Measurements from ENCODE around the gene TDRD6. TPM values are rescaled to one million over a fixed set of nuclear protein-coding genes. Genes with fewer than 3 reads are reported as not detected.

TDRD6 gene
- total and polyA plus RNA-seq, 10 of the 15 experiments (the other 5 are each of a cell fraction or from before 2014, with no cell fraction given) = not detected

GRCh38 chr6:46677314-46677654 is 10.4 kb upstream of the TDRD6 start (continued):
- TF ChIP-seq CTCF (IDR thresholded peaks at IDR 0.05 in 2 of 3, conservative IDR thresholded peaks at IDR 0.05 in 1 of 3; ENCODE audit: control insufficient read depth in 2 of 3, extremely low read depth in 1 of 3, insufficient read depth in 1 of 3, low read depth in 3 of 3, low read length in 3 of 3) = peak; percentile 28 to 55 (median 44)
- TF ChIP-seq RAD21 (IDR thresholded peaks at IDR 0.05; ENCODE audit: insufficient read depth, low read depth, low read length) = 0 out of 2 replicates have a peak, but pooled peaks have one; percentile 6
- no peak for TF ChIP-seq FOXK2 (IDR thresholded peaks at IDR 0.05)

GRCh38 chr6:46684771-46685170 is 2.9 kb upstream of the TDRD6 start:
- ATAC-seq = no peak
- Histone ChIP-seq H3K9ac (ENCODE audit: control insufficient read depth, insufficient read depth, low read length) (no peak overlapping the region), H3K4me2 (ENCODE audit: control insufficient read depth, insufficient read depth) (no peak overlapping the region), H3K27me3 (replicated peaks in 1 of 2; ENCODE audit: control insufficient read depth in 2 of 2, insufficient read depth in 2 of 2, low read length in 1 of 2) (no peaks in the 10 kb centered on the region), H3K27ac (ENCODE audit: control insufficient read depth, insufficient read depth) (no peak overlapping the region), H4K20me1 (ENCODE audit: control insufficient read depth, insufficient read depth) (no peaks in the 10 kb centered on the region), H3K79me2 (ENCODE audit: control insufficient read depth, insufficient read depth, low read length) (no peaks in the 10 kb centered on the region), H3K4me1 (ENCODE audit: control insufficient read depth, insufficient read depth, low read length) (no peaks in the 10 kb centered on the region), H3K36me3 (ENCODE audit: control insufficient read depth in 2 of 2, insufficient read depth in 2 of 2, low read length in 1 of 2) (no peaks in the 10 kb centered on the region), H2AFZ (ENCODE audit: control insufficient read depth, low read depth, low read length) (no peak overlapping the region), H3K9me3 (replicated peaks; ENCODE audit: control insufficient read depth, insufficient read depth, low read length) (no peaks in the 10 kb centered on the region), H3K4me3 (no peak overlapping the region)
- POLR2A ChIA-PET = no interaction called here
- RAD21 ChIA-PET (ENCODE audit: unreplicated experiment) = no interaction called here
- no peak for TF ChIP-seq ATF7 (IDR thresholded peaks at IDR 0.05; ENCODE audit: low read depth)
- no peak for TF ChIP-seq KAT2A (conservative IDR thresholded peaks at IDR 0.05; ENCODE audit: control insufficient read depth, low read depth, low read length)
- TF ChIP-seq BMI1 (IDR thresholded peaks at IDR 0.05; ENCODE audit: borderline replicate concordance) = no peak
- BruUV-seq (replicated peaks) = no TSS peak
- 25% methylated on average over 4 of the region's 4 CpGs for WGBS (ENCODE audit: insufficient coverage, insufficient replicate concordance, low lambda C conversion rate, missing lambda C conversion rate)
- CTCF ChIA-PET = no interaction called here
- in situ Hi-C loops (cut with MboI) = no loop called here
- no peak for DNase-seq (ENCODE audit: low read depth, low spot score)
- intact Hi-C loops (cut with micrococcal nuclease; ENCODE audit: unreplicated experiment) = no loop called here
- no peak for FAIRE-seq
- SMC1A ChIA-PET (ENCODE audit: uncharacterized antibody, unreplicated experiment) = interaction anchor here (1.8 kb wide), 1 partner anchor 10 kb away, joined by 4 read pairs; no protein-coding TSS in a partner anchor
